ENCODE measurements around the gene VTCN1. TPM values are rescaled to one million over a fixed set of nuclear protein-coding genes. Genes with fewer than 3 reads are reported as not detected.

VTCN1 gene
- total RNA-seq, 1 experiment from 2014 or later: not detected

GRCh38 chr1:117146575-117147340 is 64.0 kb downstream of the VTCN1 start:
- Mint-ChIP-seq H3K36me3 (peaks cover 10% of the 10 kb centered on the region), H3K9me3 (peaks cover 11% of the 10 kb centered on the region), H3K27me3 (ENCODE audit: low read depth) (no peaks in the 10 kb centered on the region), H3K4me3 (no peak overlapping the region), H3K4me1 (peaks cover 17% of the 10 kb centered on the region), H3K27ac (no peak overlapping the region)
- no peak for DNase-seq (ENCODE audit: low spot score)
- CTCF ChIA-PET: interaction anchor here (2.4 kb wide), 1 partner anchor 138 kb away, joined by 7 read pairs; no protein-coding TSS in a partner anchor
- ATAC-seq: no peak
- POLR2A ChIA-PET: no interaction called here
- TF ChIP-seq ATF3 (CRISPR knock-in tag; conservative IDR thresholded peaks at IDR 0.05) (no peak), PRDM15 (CRISPR knock-in tag; IDR thresholded peaks at IDR 0.05) (no peak), ZBTB43 (CRISPR knock-in tag; IDR thresholded peaks at IDR 0.05) (no peak), MXD4 (CRISPR knock-in tag; IDR thresholded peaks at IDR 0.05; ENCODE audit: borderline replicate concordance) (no peak), USF2 (CRISPR knock-in tag; IDR thresholded peaks at IDR 0.05) (no peak), HMGA2 (CRISPR knock-in tag; IDR thresholded peaks at IDR 0.05) (no peak), ZNF425 (CRISPR knock-in tag; conservative IDR thresholded peaks at IDR 0.05) (no peak), ATF2 (CRISPR knock-in tag; IDR thresholded peaks at IDR 0.05; ENCODE audit: borderline replicate concordance, low read depth) (no peak), ZNF138 (CRISPR knock-in tag; conservative IDR thresholded peaks at IDR 0.05) (no peak), FOXJ3 (CRISPR knock-in tag; IDR thresholded peaks at IDR 0.05; ENCODE audit: borderline replicate concordance) (no peak), JUN (CRISPR knock-in tag; IDR thresholded peaks at IDR 0.05) (no peak)
- TF ChIP-seq, protein P1, sequence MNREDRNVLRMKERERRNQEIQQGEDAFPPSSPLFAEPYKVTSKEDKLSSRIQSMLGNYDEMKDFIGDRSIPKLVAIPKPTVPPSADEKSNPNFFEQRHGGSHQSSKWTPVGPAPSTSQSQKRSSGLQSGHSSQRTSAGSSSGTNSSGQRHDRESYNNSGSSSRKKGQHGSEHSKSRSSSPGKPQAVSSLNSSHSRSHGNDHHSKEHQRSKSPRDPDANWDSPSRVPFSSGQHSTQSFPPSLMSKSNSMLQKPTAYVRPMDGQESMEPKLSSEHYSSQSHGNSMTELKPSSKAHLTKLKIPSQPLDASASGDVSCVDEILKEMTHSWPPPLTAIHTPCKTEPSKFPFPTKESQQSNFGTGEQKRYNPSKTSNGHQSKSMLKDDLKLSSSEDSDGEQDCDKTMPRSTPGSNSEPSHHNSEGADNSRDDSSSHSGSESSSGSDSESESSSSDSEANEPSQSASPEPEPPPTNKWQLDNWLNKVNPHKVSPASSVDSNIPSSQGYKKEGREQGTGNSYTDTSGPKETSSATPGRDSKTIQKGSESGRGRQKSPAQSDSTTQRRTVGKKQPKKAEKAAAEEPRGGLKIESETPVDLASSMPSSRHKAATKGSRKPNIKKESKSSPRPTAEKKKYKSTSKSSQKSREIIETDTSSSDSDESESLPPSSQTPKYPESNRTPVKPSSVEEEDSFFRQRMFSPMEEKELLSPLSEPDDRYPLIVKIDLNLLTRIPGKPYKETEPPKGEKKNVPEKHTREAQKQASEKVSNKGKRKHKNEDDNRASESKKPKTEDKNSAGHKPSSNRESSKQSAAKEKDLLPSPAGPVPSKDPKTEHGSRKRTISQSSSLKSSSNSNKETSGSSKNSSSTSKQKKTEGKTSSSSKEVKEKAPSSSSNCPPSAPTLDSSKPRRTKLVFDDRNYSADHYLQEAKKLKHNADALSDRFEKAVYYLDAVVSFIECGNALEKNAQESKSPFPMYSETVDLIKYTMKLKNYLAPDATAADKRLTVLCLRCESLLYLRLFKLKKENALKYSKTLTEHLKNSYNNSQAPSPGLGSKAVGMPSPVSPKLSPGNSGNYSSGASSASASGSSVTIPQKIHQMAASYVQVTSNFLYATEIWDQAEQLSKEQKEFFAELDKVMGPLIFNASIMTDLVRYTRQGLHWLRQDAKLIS (CRISPR knock-in tag; IDR thresholded peaks at IDR 0.05; ENCODE audit: borderline replicate concordance): no peak
- TF ChIP-seq, protein P2, sequence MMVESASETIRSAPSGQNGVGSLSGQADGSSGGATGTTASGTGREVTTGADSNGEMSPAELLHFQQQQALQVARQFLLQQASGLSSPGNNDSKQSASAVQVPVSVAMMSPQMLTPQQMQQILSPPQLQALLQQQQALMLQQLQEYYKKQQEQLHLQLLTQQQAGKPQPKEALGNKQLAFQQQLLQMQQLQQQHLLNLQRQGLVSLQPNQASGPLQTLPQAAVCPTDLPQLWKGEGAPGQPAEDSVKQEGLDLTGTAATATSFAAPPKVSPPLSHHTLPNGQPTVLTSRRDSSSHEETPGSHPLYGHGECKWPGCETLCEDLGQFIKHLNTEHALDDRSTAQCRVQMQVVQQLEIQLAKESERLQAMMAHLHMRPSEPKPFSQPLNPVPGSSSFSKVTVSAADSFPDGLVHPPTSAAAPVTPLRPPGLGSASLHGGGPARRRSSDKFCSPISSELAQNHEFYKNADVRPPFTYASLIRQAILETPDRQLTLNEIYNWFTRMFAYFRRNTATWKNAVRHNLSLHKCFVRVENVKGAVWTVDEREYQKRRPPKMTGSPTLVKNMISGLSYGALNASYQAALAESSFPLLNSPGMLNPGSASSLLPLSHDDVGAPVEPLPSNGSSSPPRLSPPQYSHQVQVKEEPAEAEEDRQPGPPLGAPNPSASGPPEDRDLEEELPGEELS (CRISPR knock-in tag; IDR thresholded peaks at IDR 0.05): no peak
- TF ChIP-seq, protein P3, sequence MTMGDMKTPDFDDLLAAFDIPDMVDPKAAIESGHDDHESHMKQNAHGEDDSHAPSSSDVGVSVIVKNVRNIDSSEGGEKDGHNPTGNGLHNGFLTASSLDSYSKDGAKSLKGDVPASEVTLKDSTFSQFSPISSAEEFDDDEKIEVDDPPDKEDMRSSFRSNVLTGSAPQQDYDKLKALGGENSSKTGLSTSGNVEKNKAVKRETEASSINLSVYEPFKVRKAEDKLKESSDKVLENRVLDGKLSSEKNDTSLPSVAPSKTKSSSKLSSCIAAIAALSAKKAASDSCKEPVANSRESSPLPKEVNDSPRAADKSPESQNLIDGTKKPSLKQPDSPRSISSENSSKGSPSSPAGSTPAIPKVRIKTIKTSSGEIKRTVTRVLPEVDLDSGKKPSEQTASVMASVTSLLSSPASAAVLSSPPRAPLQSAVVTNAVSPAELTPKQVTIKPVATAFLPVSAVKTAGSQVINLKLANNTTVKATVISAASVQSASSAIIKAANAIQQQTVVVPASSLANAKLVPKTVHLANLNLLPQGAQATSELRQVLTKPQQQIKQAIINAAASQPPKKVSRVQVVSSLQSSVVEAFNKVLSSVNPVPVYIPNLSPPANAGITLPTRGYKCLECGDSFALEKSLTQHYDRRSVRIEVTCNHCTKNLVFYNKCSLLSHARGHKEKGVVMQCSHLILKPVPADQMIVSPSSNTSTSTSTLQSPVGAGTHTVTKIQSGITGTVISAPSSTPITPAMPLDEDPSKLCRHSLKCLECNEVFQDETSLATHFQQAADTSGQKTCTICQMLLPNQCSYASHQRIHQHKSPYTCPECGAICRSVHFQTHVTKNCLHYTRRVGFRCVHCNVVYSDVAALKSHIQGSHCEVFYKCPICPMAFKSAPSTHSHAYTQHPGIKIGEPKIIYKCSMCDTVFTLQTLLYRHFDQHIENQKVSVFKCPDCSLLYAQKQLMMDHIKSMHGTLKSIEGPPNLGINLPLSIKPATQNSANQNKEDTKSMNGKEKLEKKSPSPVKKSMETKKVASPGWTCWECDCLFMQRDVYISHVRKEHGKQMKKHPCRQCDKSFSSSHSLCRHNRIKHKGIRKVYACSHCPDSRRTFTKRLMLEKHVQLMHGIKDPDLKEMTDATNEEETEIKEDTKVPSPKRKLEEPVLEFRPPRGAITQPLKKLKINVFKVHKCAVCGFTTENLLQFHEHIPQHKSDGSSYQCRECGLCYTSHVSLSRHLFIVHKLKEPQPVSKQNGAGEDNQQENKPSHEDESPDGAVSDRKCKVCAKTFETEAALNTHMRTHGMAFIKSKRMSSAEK (CRISPR knock-in tag; IDR thresholded peaks at IDR 0.05; ENCODE audit: borderline replicate concordance): no peak

All from WTC11 (cell line).